HepG2 (cell line): Measurements from ENCODE around the gene SLC2A4. TPM values are rescaled to one million over a fixed set of nuclear protein-coding genes. Genes with fewer than 3 reads are reported as not detected.

ENCODE experiments used
- ELF4 ChIP-seq: sonication (generic); formaldehyde crosslinking; IDR thresholded peaks from 2 replicates; pipeline ENCODE4 v1.5.0; 2020; ENCODE audit warnings: missing genetic modification reagents, mild to moderate bottlenecking, moderate library complexity, borderline replicate concordance
- HMGA1 ChIP-seq: sonication (generic); formaldehyde crosslinking; conservative IDR thresholded peaks from 2 replicates; pipeline ENCODE4 v1.4.0; 2020; ENCODE audit warnings: missing genetic modification reagents
- HOXA5 ChIP-seq: sonication (generic); formaldehyde crosslinking; IDR thresholded peaks from 2 replicates; pipeline ENCODE4 v1.4.0; 2020; ENCODE audit warnings: missing genetic modification reagents
- NAIF1 ChIP-seq: sonication (generic); formaldehyde crosslinking; IDR thresholded peaks from 2 replicates; pipeline ENCODE4 v1.5.0; 2020; ENCODE audit warnings: mild to moderate bottlenecking, missing genetic modification reagents, borderline replicate concordance
- NFRKB ChIP-seq: fragments of 450-650 bp; IDR thresholded peaks from 2 replicates; pipeline ENCODE4 v1.6.1; 2017
- NRL ChIP-seq: sonication (generic); formaldehyde crosslinking; IDR thresholded peaks from 2 replicates; pipeline ENCODE4 v1.5.0; 2020; ENCODE audit warnings: missing genetic modification reagents, mild to moderate bottlenecking, moderate library complexity, borderline replicate concordance
- RFX3 ChIP-seq: IDR thresholded peaks from 2 replicates; pipeline ENCODE4 v1.6.1; 2016; ENCODE audit warnings: missing biosample characterization, missing genetic modification reagents
- RXRA ChIP-seq: sonication (generic); formaldehyde crosslinking; IDR thresholded peaks from 2 replicates; pipeline ENCODE4 v1.5.1; 2020; ENCODE audit warnings: missing genetic modification reagents
- SMC3 ChIP-seq: IDR thresholded peaks from 2 replicates; pipeline ENCODE4 v1.6.1; 2011; ENCODE audit warnings: low read length, improper control_type of control experiment
- YEATS2 ChIP-seq: sonication (generic); formaldehyde crosslinking; IDR thresholded peaks from 2 replicates; pipeline ENCODE4 v1.4.0; 2020; ENCODE audit warnings: missing genetic modification reagents, borderline replicate concordance
- ZFP62 ChIP-seq: sonication (generic); formaldehyde crosslinking; IDR thresholded peaks from 2 replicates; pipeline ENCODE4 v1.4.0; 2020; ENCODE audit warnings: missing genetic modification reagents
- ZNF136 ChIP-seq: sonication (generic); formaldehyde crosslinking; IDR thresholded peaks from 2 replicates; pipeline ENCODE4 v1.8.1; 2022; ENCODE audit warnings: low read depth, mild to moderate bottlenecking, moderate library complexity, missing genetic modification reagents
- ZNF354B ChIP-seq: sonication (generic); formaldehyde crosslinking; IDR thresholded peaks from 2 replicates; pipeline ENCODE4 v1.8.0; 2022; ENCODE audit warnings: mild to moderate bottlenecking, missing genetic modification reagents
- ZSCAN20 ChIP-seq: sonication (generic); formaldehyde crosslinking; IDR thresholded peaks from 2 replicates; pipeline ENCODE4 v1.4.0; 2020; ENCODE audit warnings: missing genetic modification reagents, mild to moderate bottlenecking, borderline replicate concordance
- polyA plus RNA-seq, 8 experiments: library from polyadenylated mRNA; depleted of rRNA in 3 of 8; stranded (reverse) in 7 of 8; unstranded in 1 of 8; fragments of >200 nt; fragmentation: Illumina TruSeq in 4 of 8; extraction: Trizol in 4 of 8; gene quantifications; 2 replicates each; pipeline versions ENCODE4 v1.2.1 to v1.2.3, GENCODE V29; 2011 to 2016; ENCODE audit warnings: low read depth in 4 of 8, missing spikeins in 1 of 8, mixed read lengths in 1 of 8; ENCODE audit not compliant: insufficient read depth in 1 of 8
- total RNA-seq, 5 experiments: library from RNA; depleted of rRNA; stranded (reverse); fragments of >200 nt; fragmentation: Illumina TruSeq; extraction: Trizol; gene quantifications; 2 replicates each; pipeline ENCODE4 v1.2.3, GENCODE V29; 2016; ENCODE audit warnings: low read depth in 1 of 5
- TF ChIP-seq, protein P1 (sequence below): sonication (generic); formaldehyde crosslinking; IDR thresholded peaks from 2 replicates; pipeline ENCODE4 v1.4.0; 2020; ENCODE audit warnings: missing genetic modification reagents, mild to moderate bottlenecking, borderline replicate concordance
- TF ChIP-seq, protein P2 (sequence below): sonication (generic); formaldehyde crosslinking; IDR thresholded peaks from 2 replicates; pipeline ENCODE4 v1.8.1; 2023; ENCODE audit warnings: missing genetic modification reagents, inconsistent platforms, borderline replicate concordance
- TF ChIP-seq, protein P3 (sequence below): sonication (generic); formaldehyde crosslinking; IDR thresholded peaks from 2 replicates; pipeline ENCODE4 v1.5.0; 2020; ENCODE audit warnings: mild to moderate bottlenecking, missing genetic modification reagents
- TF ChIP-seq, protein P4 (sequence below): sonication (generic); formaldehyde crosslinking; IDR thresholded peaks from 2 replicates; pipeline ENCODE4 v1.4.0; 2020; ENCODE audit warnings: mild to moderate bottlenecking, missing genetic modification reagents
- TF ChIP-seq, protein P5 (sequence below): fragments of 450-650 bp; IDR thresholded peaks from 2 replicates; pipeline ENCODE4 v1.6.1; 2017; ENCODE audit warnings: mild to moderate bottlenecking

SLC2A4 gene
- total and polyA plus RNA-seq, 2 of the 13 experiments (the other 11 are each of a cell fraction or from before 2014, with no cell fraction given), result 4.9 to 5.8 TPM

DNA sequence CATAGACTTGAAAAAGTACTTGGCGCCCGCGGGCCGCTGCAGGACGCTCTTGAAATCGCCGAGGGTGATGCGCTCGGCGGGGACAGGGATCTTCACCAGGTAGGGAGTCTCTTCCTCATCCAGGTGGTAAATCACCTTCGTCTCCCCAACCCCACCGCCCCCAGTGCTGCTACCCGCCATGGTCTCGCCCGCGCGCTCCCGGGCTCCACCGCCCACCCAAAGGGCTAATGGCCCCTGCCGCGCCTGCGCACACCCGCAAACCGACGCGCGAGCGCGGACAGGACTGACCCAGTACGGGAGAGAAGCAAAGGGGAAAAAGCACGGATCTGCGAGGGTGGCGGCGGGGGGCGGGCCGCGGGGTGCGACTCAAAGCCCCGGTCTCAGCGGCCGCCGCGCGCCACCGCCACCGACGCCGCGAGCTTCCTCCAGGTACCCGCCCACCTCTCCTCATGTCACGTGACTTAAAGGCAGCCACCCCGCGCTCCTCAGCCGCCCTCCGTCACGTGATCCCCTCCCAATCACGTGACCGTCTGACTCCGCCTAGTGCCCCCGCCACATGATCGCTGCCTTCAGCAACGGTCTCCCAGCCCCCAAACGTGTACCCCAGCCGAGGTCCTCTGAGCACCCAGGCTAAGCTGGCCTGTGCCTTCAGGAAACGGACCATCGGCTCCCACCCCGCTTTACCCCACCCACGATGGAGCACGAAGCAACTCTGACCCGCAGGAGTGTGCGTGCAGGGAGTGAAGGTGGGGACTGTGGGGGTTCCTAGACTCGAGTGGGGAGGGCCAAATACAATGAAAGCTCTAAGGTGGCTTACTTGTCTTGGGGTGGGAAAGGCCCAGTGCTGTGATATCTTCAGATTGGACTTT lies 47.2 kb upstream of the SLC2A4 start, which contains the start of gene DVL2 (continued):
- TF ChIP-seq, protein P1, sequence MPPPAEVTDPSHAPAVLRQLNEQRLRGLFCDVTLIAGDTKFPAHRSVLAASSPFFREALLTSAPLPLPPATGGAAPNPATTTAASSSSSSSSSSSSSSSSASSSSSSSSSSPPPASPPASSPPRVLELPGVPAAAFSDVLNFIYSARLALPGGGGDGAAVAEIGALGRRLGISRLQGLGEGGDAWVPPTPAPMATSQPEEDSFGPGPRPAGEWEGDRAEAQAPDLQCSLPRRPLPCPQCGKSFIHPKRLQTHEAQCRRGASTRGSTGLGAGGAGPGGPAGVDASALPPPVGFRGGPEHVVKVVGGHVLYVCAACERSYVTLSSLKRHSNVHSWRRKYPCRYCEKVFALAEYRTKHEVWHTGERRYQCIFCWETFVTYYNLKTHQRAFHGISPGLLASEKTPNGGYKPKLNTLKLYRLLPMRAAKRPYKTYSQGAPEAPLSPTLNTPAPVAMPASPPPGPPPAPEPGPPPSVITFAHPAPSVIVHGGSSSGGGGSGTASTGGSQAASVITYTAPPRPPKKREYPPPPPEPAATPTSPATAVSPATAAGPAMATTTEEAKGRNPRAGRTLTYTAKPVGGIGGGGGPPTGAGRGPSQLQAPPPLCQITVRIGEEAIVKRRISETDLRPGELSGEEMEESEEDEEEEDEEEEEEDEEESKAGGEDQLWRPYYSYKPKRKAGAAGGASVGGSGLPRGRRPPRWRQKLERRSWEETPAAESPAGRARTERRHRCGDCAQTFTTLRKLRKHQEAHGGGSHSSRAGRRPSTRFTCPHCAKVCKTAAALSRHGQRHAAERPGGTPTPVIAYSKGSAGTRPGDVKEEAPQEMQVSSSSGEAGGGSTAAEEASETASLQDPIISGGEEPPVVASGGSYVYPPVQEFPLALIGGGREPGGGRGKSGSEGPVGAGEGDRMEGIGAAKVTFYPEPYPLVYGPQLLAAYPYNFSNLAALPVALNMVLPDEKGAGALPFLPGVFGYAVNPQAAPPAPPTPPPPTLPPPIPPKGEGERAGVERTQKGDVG (CRISPR knock-in tag), result peak; percentile 52; the same call in 1 of the 2 replicates
- TF ChIP-seq ZNF354B (CRISPR knock-in tag) (no peak), RFX3 (no peak), RXRA (peak; percentile 58), NAIF1 (CRISPR knock-in tag) (peak; percentile 89), ZFP62 (CRISPR knock-in tag) (no peak), NRL (no peak; the same call in 1 of the 2 replicates), NFRKB (no peak), ELF4 (CRISPR knock-in tag) (no peak; the same call in 1 of the 2 replicates), SMC3 (no peak), HMGA1 (CRISPR knock-in tag) (no peak), YEATS2 (CRISPR knock-in tag) (peak; percentile 94), ZSCAN20 (CRISPR knock-in tag) (0 out of 2 replicates have a peak, but pooled peaks have one; percentile 42), HOXA5 (CRISPR knock-in tag) (peak; percentile 69; the same call in 1 of the 2 replicates), ZNF136 (CRISPR knock-in tag) (peak; percentile 84; the same call in 1 of the 2 replicates)
- TF ChIP-seq, protein P2, sequence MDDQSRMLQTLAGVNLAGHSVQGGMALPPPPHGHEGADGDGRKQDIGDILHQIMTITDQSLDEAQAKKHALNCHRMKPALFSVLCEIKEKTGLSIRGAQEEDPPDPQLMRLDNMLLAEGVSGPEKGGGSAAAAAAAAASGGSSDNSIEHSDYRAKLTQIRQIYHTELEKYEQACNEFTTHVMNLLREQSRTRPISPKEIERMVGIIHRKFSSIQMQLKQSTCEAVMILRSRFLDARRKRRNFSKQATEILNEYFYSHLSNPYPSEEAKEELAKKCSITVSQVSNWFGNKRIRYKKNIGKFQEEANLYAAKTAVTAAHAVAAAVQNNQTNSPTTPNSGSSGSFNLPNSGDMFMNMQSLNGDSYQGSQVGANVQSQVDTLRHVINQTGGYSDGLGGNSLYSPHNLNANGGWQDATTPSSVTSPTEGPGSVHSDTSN (CRISPR knock-in tag), result peak; percentile 72; the same call in 1 of the 2 replicates
- TF ChIP-seq, protein P3, sequence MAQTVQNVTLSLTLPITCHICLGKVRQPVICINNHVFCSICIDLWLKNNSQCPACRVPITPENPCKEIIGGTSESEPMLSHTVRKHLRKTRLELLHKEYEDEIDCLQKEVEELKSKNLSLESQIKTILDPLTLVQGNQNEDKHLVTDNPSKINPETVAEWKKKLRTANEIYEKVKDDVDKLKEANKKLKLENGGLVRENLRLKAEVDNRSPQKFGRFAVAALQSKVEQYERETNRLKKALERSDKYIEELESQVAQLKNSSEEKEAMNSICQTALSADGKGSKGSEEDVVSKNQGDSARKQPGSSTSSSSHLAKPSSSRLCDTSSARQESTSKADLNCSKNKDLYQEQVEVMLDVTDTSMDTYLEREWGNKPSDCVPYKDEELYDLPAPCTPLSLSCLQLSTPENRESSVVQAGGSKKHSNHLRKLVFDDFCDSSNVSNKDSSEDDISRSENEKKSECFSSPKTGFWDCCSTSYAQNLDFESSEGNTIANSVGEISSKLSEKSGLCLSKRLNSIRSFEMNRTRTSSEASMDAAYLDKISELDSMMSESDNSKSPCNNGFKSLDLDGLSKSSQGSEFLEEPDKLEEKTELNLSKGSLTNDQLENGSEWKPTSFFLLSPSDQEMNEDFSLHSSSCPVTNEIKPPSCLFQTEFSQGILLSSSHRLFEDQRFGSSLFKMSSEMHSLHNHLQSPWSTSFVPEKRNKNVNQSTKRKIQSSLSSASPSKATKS (CRISPR knock-in tag), result no peak
- TF ChIP-seq, protein P4, sequence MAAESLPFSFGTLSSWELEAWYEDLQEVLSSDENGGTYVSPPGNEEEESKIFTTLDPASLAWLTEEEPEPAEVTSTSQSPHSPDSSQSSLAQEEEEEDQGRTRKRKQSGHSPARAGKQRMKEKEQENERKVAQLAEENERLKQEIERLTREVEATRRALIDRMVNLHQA (CRISPR knock-in tag), result no peak
- TF ChIP-seq, protein P5, sequence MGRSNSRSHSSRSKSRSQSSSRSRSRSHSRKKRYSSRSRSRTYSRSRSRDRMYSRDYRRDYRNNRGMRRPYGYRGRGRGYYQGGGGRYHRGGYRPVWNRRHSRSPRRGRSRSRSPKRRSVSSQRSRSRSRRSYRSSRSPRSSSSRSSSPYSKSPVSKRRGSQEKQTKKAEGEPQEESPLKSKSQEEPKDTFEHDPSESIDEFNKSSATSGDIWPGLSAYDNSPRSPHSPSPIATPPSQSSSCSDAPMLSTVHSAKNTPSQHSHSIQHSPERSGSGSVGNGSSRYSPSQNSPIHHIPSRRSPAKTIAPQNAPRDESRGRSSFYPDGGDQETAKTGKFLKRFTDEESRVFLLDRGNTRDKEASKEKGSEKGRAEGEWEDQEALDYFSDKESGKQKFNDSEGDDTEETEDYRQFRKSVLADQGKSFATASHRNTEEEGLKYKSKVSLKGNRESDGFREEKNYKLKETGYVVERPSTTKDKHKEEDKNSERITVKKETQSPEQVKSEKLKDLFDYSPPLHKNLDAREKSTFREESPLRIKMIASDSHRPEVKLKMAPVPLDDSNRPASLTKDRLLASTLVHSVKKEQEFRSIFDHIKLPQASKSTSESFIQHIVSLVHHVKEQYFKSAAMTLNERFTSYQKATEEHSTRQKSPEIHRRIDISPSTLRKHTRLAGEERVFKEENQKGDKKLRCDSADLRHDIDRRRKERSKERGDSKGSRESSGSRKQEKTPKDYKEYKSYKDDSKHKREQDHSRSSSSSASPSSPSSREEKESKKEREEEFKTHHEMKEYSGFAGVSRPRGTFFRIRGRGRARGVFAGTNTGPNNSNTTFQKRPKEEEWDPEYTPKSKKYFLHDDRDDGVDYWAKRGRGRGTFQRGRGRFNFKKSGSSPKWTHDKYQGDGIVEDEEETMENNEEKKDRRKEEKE, result no peak
